GM23248 (cell line): ENCODE data around the gene CABS1.

Source experiments
- EZH2 ChIP-seq: fragments of 200-600 bp; sonication (generic); IDR thresholded peaks from 2 replicates; pipeline ENCODE4 v1.6.1; 2018; ENCODE audit warnings: antibody characterized with exemption, mild to moderate bottlenecking; ENCODE audit not compliant: insufficient read depth, poor library complexity, severe bottlenecking
- EZH2phosphoT487 ChIP-seq: fragments of 200-600 bp; sonication (generic); IDR thresholded peaks from 2 replicates; pipeline ENCODE4 v1.6.1; 2018; ENCODE audit warnings: antibody characterized with exemption, moderate library complexity, mild to moderate bottlenecking, low read depth; ENCODE audit not compliant: insufficient read depth

- TF ChIP-seq EZH2phosphoT487 (no peak), EZH2 (no peak)
Measured at GRCh38 chr4:70288651-70289050, 46.1 kb upstream of the CABS1 start.
